GM21737 (cell line): ENCODE results near the gene MYD88.

Experiments
- ATAC-seq: cut with Tn5 transposase; IDR thresholded peaks from one replicate; pipeline ENCODE4 v1.9.1; 2021; ENCODE audit warnings: mild to moderate bottlenecking, moderate library complexity; ENCODE audit not compliant: unreplicated experiment

MYD88 gene

GRCh38 chr3:38138349-38139190 lies at the start of gene MYD88:
Gene MYD88, plus strand, starts transcription at chr3:38138661. Its CDS starts 40 bp downstream, at chr3:38138701.
- ATAC-seq: peak; percentile 38

GRCh38 chr3:38089163-38089562 lies 49.3 kb upstream of the MYD88 start:
- ATAC-seq: no peak

GRCh38 chr3:38090453-38090852 lies 48.0 kb upstream of the MYD88 start:
- ATAC-seq: no peak

GRCh38 chr3:38094999-38095398 lies 43.5 kb upstream of the MYD88 start:
- no peak for ATAC-seq

GRCh38 chr3:38095669-38096483 lies 42.6 kb upstream of the MYD88 start:
- no peak for ATAC-seq

- no peak for ATAC-seq
Measured at GRCh38 chr3:38097446-38098375, 40.8 kb upstream of the MYD88 start.

- ATAC-seq: no peak
Measured at GRCh38 chr3:38098376-38098723, 40.1 kb upstream of the MYD88 start.

GRCh38 chr3:38099518-38099917 lies 38.9 kb upstream of the MYD88 start:
- ATAC-seq: no peak

- no peak for ATAC-seq
Measured at GRCh38 chr3:38100498-38100897, 38.0 kb upstream of the MYD88 start.

GRCh38 chr3:38101811-38102443 lies 36.5 kb upstream of the MYD88 start:
- no peak for ATAC-seq

GRCh38 chr3:38102444-38102814 lies 36.0 kb upstream of the MYD88 start:
- ATAC-seq: no peak

- no peak for ATAC-seq
Measured at GRCh38 chr3:38105525-38105924, 32.9 kb upstream of the MYD88 start.

GRCh38 chr3:38107911-38108648 lies 30.4 kb upstream of the MYD88 start:
- ATAC-seq: no peak

GRCh38 chr3:38108649-38109579 lies 29.5 kb upstream of the MYD88 start:
- no peak for ATAC-seq

GRCh38 chr3:38109580-38110313 lies 28.7 kb upstream of the MYD88 start:
- ATAC-seq: no peak

GRCh38 chr3:38110314-38111050 lies 28.0 kb upstream of the MYD88 start:
- no peak for ATAC-seq

GRCh38 chr3:38111201-38111600 lies 27.3 kb upstream of the MYD88 start:
- ATAC-seq: no peak
